Muscle layer of colon (tissue), 2 donors: Measurements from ENCODE around the gene FXYD5.
A peak's percentile ranks its signal among the peaks of the same experiment; 100 is the strongest.
"Not testable (repeated sequence)": the region's sequence is repeated elsewhere in the genome, so short reads cannot be mapped to it uniquely, and the experiment has no call there.

Experiments used
- H3K27ac ChIP-seq: one replicate; pipeline ENCODE4 v1.7.0; 2013; ENCODE audit warnings: low read depth, mild to moderate bottlenecking, low read length, moderate library complexity
- H3K27me3 ChIP-seq, 2 donors: one replicate each; pipeline ENCODE4 v1.7.0; 2013; ENCODE audit warnings: low read length in 2 of 2, mild to moderate bottlenecking in 2 of 2; ENCODE audit not compliant: insufficient read depth in 2 of 2, control insufficient read depth in 1 of 2
- H3K36me3 ChIP-seq: one replicate; pipeline ENCODE4 v1.7.0; 2013; ENCODE audit warnings: mild to moderate bottlenecking, low read length; ENCODE audit not compliant: insufficient read depth
- H3K4me1 ChIP-seq: one replicate; pipeline ENCODE4 v1.7.0; 2013; ENCODE audit warnings: mild to moderate bottlenecking, low read length; ENCODE audit not compliant: insufficient read depth
- H3K4me3 ChIP-seq, 2 donors: one replicate each; pipeline ENCODE4 v1.7.0; 2013; ENCODE audit warnings: low read length in 2 of 2, low read depth in 1 of 2, mild to moderate bottlenecking in 1 of 2, moderate library complexity in 1 of 2
- H3K9ac ChIP-seq: one replicate; pipeline ENCODE4 v1.7.0; 2013; ENCODE audit warnings: low read length
- H3K9me3 ChIP-seq: one replicate; pipeline ENCODE4 v1.7.0; 2013; ENCODE audit warnings: mild to moderate bottlenecking, low read length
- donor health status: abdominal sarcoma.
- donor health status: Adenocarcinoma of cecum.

The FXYD5 gene

DNA sequence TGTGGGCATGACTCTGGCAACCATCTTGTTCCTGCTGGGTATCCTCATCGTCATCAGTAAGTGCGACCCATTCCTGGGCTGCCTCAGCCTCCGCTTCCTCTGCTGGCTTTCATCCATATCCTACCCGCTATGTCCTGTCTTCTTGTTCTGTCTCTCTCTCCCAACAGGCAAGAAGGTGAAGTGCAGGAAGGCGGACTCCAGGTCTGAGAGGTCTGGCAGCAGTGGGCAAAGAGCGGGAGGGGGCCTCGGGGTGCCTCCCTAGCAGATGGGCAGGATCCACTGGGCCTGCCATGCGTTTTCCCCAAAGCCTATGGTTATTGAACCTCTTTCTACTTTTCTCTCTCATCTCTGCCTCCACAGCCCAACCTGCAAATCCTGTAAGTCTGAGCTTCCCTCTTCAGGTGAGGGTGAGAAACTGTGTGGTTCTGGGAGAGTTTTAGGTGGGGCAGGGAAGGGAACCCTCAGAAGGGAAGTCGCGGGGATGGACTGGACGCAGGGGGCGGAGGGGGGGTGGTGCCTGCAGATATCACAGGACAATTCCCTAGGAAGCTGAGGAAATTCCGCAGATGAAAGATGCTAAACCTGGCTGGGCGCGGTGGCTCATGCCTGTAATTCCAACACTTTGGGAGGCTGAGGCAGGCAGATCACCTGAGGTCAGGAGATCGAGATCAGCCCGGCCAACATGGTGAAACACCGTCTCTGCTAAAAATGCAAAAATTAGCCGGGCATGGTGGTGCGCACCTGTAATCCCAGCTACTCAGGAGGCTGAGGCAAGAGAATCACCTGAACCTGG lies 3.1 kb upstream of the FXYD5 start:
- no peak overlapping the region for H3K4me3 ChIP-seq
- no peaks in the 10 kb centered on the region for H3K9me3 ChIP-seq
- H3K9ac ChIP-seq, result no peak overlapping the region
- peaks cover 2 to 36% of the 10 kb centered on the region in 2 donors for H3K27me3 ChIP-seq
- H3K4me1 ChIP-seq, result no peaks in the 10 kb centered on the region
- no peak overlapping the region for H3K27ac ChIP-seq
- H3K36me3 ChIP-seq, result no peaks in the 10 kb centered on the region

DNA sequence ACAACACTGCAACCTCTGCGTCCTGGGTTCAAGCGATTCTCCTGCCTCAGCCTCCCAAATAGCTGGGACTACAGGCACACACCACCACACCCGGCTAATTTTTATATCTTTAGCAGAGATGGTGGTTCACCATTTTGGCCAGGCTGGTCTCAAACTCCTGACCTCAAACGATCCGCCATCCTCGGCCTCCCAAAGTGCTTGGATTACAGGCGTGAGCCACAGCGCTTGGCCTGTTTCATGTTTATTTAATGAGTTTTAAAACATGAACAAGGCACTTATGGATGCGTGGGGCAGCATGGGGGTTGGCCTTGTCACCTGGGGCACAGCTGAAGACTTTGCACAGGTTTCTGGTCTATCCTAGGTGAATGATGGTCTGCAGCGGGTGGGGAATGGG lies 1.4 kb upstream of the FXYD5 start:
- H3K9me3 ChIP-seq, H3K9ac ChIP-seq, H3K27ac ChIP-seq, H3K36me3 ChIP-seq, H3K4me1 ChIP-seq, H3K4me3 ChIP-seq: not testable (repeated sequence)
- peaks cover 4 to 40% of the 10 kb centered on the region in 2 donors for H3K27me3 ChIP-seq

DNA sequence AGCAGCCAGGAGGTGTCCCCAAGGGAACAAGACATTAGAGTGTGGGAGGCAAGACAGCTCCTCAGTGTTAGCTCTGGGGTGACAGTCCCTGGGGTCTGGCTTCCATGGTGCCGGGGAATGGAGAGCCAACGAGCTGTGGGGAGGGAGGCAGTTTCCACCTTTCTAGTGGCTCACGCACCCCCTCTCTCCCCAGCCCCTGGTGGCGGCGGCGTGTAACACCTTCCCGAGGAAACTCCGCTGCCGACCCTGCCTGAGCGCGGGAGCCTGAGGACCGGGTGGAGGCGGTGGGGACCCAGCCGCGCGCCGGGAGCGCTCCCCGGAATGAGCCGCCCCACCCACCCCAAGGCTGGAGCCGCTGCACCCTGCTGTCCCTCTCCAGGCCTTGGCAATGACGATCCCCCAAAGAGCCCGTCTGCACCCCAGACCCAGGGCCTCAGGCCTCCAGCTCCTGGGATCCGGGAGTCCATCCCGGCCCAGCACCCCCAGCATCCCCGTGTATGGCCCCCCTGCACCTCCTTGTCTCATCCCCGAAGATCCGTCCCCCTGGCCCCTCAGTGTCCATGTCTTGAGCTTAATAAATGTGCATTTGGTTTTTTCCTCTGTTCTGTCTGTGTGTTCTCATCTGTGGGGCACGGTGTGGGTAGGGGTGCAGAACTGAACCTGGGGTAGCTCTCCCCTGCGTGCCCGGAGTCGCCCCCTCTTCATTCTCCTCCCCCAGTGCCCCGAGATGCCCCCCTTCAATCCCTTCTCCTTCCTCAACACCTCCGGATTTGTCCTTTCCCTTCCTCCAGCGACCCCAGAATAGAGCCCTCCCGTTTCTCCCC lies 622 bp upstream of the FXYD5 start:
- Histone ChIP-seq H3K9me3 (no peaks in the 10 kb centered on the region), H3K4me1 (no peaks in the 10 kb centered on the region), H3K4me3 (peak overlapping the region; percentile 18 to 59), H3K9ac (no peak overlapping the region), H3K36me3 (peaks cover 6% of the 10 kb centered on the region), H3K27ac (no peak overlapping the region), H3K27me3 (peaks cover 4 to 40% of the 10 kb centered on the region in 2 donors)

DNA sequence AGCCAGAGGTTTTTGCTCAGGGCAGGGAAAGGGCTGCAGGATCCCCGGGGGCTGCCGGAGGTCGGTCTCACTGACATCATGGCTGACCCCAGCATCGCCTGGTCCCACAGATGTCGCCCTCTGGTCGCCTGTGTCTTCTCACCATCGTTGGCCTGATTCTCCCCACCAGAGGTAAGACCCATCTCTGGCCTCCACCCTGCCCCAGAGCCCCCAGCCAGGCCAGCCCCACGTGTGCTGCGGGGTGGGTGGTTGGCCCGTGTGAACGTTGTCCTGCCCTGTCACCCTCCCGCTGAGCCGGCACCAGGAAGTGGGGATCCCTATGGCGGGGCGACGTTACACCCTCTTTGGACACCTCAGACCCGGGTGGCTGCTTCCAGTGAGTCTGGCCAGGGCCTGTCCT lies 906 bp downstream of the FXYD5 start:
- peak overlapping the region; percentile 53 to 59 for H3K4me3 ChIP-seq
- no peak overlapping the region for H3K9ac ChIP-seq

DNA sequence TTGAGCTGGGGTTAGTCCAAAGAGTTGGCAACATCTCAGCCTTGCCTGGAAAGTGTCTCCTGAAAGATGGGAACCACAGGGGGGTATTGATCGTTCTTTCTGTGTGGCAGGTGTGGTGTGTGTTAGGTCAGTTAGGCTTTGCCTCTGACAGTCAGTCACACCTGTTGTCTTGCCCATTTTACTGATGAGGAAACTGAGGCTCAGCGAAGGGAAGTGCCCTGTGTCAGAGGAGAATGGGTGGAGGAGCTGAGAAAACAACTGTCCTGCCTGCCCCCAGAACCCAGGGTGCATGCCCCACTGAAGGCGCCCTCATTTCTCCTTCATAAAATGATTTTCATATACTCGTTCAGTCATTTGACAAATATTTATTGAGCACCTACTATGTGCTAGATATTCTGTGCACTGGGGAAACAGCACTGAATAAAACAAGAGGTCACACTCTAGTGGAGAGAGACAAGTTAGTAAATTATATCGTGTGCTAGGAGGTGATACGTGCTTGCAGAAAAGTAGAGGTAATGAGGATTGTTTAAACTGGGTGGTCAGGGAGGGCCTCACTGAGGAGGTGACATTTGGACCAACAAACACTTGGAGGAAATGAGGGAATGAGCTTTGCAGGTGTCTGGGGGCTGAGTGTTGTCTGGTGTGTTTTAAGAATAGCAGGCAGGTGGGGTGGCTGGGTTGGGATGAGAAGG lies 1.6 kb downstream of the FXYD5 start:
- Histone ChIP-seq H3K4me3 (peak overlapping the region in 1 of 2 donors; percentile 59), H3K9me3 (no peaks in the 10 kb centered on the region), H3K27me3 (peaks cover 4 to 39% of the 10 kb centered on the region in 2 donors), H3K36me3 (peaks cover 6% of the 10 kb centered on the region), H3K27ac (no peak overlapping the region), H3K9ac (no peak overlapping the region), H3K4me1 (no peaks in the 10 kb centered on the region)

More for the DNA sequence above, 906 bp downstream of the FXYD5 start:
- H3K36me3 ChIP-seq, result peaks cover 6% of the 10 kb centered on the region
- H3K4me1 ChIP-seq, result no peaks in the 10 kb centered on the region
- H3K27me3 ChIP-seq, result peaks cover 4 to 40% of the 10 kb centered on the region in 2 donors
- H3K27ac ChIP-seq, result no peak overlapping the region
- H3K9me3 ChIP-seq, result no peaks in the 10 kb centered on the region

DNA sequence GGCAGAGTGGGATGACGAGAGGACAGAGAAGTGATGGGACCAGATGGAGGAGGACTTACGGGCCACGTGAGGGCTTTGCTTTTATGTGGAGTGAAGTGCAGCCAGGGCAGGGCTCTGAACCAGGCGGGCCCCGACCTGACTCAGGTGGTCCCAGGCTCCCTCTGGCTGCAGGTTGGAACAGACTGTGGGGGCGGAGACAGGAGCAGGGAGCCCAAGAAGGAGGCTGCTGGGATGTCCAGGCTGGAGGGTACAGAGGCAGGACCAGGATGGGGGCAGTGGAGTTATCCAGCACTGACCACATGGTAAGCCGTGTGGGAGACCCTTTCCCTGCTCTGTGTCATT lies 2.1 kb downstream of the FXYD5 start:
- Histone ChIP-seq H3K9ac (no peak overlapping the region), H3K4me1 (no peaks in the 10 kb centered on the region), H3K27me3 (peaks cover 4 to 34% of the 10 kb centered on the region in 2 donors), H3K9me3 (no peaks in the 10 kb centered on the region), H3K36me3 (peaks cover 6% of the 10 kb centered on the region), H3K27ac (no peak overlapping the region), H3K4me3 (no peak overlapping the region)

DNA sequence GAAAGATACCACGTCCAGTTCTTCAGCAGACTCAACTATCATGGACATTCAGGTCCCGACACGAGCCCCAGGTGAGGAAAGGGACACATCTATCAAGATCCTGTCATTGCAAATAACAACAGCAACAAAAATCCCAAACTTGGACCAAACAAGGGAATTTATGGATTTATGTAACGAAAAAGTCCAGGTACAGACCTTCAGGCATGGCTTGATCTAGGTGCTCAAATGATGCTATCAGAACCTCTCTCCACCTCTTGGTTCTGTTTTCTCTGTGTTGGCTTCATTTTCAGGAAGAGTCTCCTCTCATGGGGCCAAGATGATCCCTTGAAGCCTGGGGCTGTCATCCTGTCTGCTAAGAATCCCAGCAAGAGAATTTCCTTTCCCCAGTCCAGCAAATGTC lies 2.9 kb downstream of the FXYD5 start:
- peaks cover 6% of the 10 kb centered on the region for H3K36me3 ChIP-seq
- H3K4me3 ChIP-seq, result no peak overlapping the region
- H3K27ac ChIP-seq, result no peak overlapping the region
- H3K9ac ChIP-seq, result no peak overlapping the region
- H3K27me3 ChIP-seq, result peaks cover 4 to 34% of the 10 kb centered on the region in 2 donors
- no peaks in the 10 kb centered on the region for H3K4me1 ChIP-seq
- no peaks in the 10 kb centered on the region for H3K9me3 ChIP-seq

DNA sequence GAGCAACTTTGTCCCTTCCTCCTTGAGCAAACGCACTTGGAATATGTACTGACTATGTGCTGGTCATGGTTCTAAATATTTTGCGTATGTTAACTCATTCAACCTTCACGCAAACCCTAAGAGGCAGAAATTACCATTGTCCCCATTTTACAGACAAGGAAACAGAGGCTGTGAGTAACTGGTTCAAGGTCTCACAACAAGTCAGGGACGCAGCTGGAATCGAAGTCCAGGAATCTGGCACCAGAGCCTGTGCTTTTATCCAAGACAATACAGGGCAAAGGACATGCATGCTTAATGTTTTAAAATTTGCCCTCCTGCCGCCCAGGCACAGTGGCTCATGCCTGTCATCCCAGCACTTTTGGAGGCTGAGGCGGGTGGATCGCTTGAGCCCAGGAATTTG lies 5.1 kb downstream of the FXYD5 start:
- no peaks in the 10 kb centered on the region for H3K4me1 ChIP-seq
- no peak overlapping the region for H3K9ac ChIP-seq
- peaks cover 17% of the 10 kb centered on the region for H3K36me3 ChIP-seq
- H3K27me3 ChIP-seq, result peaks cover 4 to 17% of the 10 kb centered on the region in 2 donors
- peaks cover 3% of the 10 kb centered on the region for H3K9me3 ChIP-seq
- H3K27ac ChIP-seq, result no peak overlapping the region
- H3K4me3 ChIP-seq, result no peak overlapping the region

DNA sequence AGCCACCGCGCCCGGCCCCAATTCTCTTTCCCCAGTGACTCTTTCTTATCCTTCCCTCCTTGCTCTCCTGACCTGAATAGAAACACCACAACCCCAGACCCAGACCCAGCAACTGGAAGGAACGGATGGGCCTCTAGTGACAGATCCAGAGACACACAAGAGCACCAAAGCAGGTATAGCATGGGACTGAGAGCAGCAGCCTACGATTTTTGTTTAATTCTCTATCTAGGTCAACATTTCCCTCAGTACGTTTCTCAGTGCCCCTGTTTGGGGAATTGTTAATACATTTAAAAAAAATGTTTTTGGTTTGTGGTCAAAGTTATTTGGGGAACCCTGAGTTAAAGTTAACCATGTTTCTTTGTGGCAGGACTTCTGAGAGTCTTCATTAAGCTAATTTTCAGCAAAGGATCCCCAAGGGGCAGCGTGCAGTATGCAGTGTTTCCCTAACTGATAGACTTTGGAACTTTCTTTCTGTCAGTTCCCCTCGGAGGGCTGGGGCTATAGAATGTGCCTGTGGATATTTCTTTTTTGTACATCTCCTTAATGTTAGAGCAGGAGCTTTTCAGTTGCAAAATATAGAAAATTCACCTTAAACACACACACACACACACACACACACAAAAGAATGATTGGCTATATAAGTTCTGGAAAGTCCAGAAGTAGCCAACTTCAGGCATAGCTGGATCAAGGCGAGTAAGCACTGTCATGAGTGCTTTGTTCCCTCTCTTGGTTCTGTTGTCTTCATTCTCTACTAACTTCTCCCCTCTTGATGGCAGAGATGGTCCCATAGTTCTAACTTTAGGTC lies 6.3 kb downstream of the FXYD5 start:
- Histone ChIP-seq H3K36me3 (peaks cover 17% of the 10 kb centered on the region), H3K27ac (no peak overlapping the region), H3K9ac (no peak overlapping the region), H3K4me3 (no peak overlapping the region), H3K9me3 (peaks cover 3% of the 10 kb centered on the region), H3K27me3 (peaks cover 4 to 5% of the 10 kb centered on the region in 2 donors), H3K4me1 (no peaks in the 10 kb centered on the region)

DNA sequence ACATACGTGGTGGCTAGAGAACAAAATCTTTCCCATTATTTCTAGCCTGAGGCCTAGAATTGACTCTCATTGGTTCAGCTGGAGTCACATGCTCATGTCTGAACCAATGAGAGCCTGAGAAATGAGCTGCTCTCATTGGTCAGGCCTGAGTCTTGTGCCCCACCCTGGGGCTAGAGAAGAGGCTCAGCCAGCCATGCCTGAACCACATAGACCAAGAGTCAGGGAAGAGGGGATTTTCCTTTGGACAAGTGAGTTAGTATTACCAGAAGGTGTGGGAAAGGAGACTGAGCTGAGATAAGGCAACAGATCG lies 6.9 kb downstream of the FXYD5 start:
- H3K27ac ChIP-seq, result no peak overlapping the region
- no peak overlapping the region for H3K4me3 ChIP-seq
- H3K9ac ChIP-seq, result no peak overlapping the region
- H3K27me3 ChIP-seq, result peaks cover 3 to 4% of the 10 kb centered on the region in 2 donors
- no peaks in the 10 kb centered on the region for H3K4me1 ChIP-seq
- H3K9me3 ChIP-seq, result peaks cover 3% of the 10 kb centered on the region
- H3K36me3 ChIP-seq, result peaks cover 17% of the 10 kb centered on the region
